NCI-H187 (cell line): ENCODE data around the gene CD3E.

Source experiments
- DNase-seq, 2 experiments: peaks; one replicate each; lab custom pipeline; 2025; lab: John Stamatoyannopoulos, UW

The CD3E gene

DNA sequence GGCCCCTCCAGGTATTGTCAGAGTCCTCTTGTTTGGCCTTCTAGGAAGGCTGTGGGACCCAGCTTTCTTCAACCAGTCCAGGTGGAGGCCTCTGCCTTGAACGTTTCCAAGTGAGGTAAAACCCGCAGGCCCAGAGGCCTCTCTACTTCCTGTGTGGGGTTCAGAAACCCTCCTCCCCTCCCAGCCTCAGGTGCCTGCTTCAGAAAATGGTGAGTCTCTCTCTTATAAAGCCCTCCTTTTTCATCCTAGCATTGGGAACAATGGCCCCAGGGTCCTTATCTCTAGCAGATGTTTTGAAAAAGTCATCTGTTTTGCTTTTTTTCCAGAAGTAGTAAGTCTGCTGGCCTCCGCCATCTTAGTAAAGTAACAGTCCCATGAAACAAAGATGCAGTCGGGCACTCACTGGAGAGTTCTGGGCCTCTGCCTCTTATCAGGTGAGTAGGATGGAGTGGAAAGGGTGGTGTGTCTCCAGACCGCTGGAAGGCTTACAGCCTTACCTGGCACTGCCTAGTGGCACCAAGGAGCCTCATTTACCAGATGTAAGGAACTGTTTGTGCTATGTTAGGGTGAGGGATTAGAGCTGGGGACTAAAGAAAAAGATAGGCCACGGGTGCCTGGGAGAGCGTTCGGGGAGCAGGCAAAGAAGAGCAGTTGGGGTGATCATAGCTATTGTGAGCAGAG is at the start of gene CD3E:
Gene CD3E (plus strand): TSS at position 163 of the 681 bp plus-strand sequence. CDS start 223 bp downstream, at position 386.
- DNase-seq = no peak

- no peak for DNase-seq
Observed at GRCh38 chr11:118258410-118258809, 46.1 kb upstream of the CD3E start.

DNA sequence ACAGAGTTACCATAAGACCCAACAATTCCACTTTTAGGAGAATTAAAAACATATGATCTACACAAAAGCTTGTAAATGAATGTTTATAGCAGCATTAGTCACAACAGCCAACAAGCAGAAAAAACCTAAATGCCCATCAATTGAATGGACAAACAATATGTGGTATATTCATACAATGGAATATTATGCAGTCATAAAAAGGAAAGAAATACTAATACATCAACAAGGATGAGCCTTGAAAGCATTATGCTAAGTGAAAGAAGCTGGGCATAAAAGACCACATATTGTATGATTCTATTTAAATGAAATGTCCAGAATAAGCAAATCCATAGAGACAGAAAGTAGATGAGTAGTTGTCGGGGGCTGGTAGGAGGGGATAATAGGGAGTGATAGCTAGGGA is 45.4 kb upstream of the CD3E start:
- DNase-seq = no peak

DNA sequence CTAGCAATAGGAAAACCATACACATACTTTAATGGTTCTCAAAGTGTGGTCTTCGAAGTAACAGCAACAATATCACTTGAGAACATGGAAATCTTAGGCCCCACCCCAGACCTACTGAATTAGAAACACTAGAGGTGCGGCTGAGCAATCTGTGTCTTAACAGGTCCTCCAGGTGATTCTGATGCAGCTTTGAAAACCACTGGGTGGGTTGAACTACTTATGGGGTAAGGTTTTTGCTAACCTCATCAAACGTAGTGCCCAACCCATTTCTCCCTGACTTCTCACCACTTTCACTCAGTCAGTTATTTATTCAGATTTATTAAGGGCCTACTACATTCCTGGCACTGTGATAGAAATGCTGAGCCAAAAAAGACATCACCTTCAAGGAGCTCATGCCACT is 44.2 kb upstream of the CD3E start:
- DNase-seq = no peak

GRCh38 chr11:118263112-118263511 is 41.4 kb upstream of the CD3E start:
- DNase-seq = no peak

GRCh38 chr11:118263695-118264568 is 40.6 kb upstream of the CD3E start, which contains the start of gene MPZL2:
Gene MPZL2 (minus strand): TSS chr11:118264297. CDS start chr11:118264153, 144 bp downstream.
- no peak for DNase-seq

GRCh38 chr11:118264569-118265465 is 39.7 kb upstream of the CD3E start:
- no peak for DNase-seq

DNA sequence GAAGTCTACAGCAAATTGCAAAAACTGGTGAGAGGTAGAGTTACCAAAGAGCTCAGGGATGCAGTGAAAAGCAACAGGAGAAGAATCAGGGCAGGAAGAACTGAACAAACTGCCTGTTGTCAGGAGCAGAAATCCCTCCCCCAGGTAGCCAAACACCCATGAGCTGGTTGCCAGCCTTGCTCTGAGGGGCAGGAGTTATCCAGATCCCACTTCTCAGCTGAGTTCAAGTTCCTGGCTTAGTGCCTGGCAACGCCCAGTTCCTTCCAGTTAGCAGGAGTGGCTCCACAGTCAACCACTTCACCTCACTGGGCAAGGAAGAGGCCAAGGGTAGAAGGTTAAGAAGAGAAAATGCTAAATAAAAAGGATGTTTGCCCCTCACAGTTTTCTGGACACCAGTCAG is 38.6 kb upstream of the CD3E start:
- DNase-seq = no peak

- peak; percentile 1 to 16 for DNase-seq
Observed at GRCh38 chr11:118267486-118267885, 37.0 kb upstream of the CD3E start.

DNA sequence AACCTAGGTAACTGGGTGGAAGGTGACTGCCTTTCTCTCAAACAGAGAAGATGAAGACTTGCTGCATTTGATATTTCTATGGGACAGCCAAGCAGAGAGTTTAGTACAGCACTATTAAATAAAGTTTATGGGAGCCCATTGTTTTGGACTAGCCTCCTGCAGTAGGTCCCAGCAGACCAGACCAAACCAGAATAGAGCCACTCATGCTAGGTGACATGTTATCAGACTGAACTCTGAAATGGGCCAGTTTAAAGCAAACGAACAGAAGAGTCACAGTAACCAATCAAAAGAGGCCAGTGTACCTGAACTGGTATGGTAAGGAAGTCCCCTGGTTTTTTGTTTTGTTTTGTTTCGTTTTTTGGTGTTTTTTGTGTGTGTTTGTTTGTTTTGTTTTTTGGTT is 32.5 kb upstream of the CD3E start:
- no peak for DNase-seq

DNA sequence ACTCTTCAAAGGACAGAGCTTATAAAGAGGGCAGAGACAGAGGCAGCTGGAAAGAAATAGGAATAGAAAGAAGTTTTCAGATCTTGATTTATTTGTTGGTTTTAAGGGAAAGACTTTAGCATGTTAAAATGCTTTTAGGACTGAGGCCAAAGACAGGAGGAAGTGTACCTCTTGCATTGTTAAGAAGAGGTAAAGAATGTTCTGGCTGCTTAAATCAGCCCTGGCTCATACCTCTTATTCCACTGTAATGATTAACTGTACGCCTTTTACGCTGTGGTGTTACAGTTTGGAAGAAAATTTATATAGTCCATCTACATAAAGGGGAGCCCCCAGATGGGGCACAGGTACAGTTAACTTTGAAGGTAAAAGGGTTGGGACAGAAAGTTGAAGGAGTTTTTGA is 30.3 kb upstream of the CD3E start:
- DNase-seq = no peak

GRCh38 chr11:118275176-118275575 is 29.4 kb upstream of the CD3E start:
- DNase-seq = no peak

DNA sequence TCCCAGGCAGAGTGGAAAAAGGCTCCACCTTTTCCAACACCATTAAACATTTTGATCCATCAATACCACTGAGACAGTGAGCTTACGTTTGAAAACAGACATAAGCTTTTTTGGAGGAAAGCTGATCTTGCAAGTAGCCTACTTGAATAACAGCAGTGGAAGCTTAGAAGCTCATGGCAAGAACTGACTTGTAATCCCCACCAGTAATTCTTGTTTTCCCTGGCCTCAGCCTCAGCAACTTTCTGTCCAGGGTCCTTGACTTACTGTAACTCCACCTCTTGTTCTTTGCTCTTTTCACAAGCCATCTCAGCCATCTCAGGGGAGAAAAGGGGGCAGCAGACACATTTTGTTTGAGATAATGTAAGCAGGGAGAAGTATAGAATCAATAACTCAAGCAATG is 28.1 kb upstream of the CD3E start:
- DNase-seq = no peak

DNA sequence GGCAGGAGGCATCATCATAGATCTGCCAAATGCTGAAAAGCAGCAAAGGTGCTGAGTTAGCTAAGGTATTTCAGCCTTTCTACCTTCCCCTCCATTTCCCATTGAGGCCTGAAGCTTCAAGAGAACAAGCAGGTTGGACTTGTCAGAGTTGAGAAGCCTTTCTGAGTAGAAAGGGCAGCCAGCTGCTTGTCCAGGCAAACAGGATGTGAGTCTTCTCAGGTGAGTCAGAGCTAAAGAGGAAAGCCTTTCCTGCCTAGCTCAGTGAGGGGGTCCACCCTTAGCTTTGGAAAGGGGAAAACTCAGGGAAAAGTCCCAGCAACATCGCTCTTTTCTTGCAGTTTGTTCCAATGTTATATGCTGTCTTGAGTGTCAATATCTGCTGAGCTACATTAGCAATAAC is 27.2 kb upstream of the CD3E start:
- no peak for DNase-seq

- no peak for DNase-seq
Observed at GRCh38 chr11:118281284-118281683, 23.2 kb upstream of the CD3E start.

DNA sequence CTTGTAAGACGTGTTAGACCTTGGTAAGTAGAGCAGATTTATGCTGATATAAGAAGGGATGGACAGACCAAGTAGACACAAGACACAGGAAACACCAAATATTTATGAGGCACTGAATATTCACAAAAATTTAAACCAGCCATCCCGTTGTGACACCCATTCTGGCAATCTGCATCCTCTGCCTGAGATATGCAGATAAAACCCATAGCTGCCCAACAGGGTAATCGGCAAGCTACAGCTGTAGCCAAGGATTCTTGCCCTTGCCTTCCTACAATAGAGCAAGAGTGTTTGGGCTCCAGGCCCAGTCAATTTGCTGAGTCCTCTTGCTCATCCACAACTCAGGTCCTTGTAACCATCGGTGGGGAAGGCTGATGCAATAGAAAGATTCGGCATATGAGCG is 21.9 kb upstream of the CD3E start:
- DNase-seq = no peak

- DNase-seq = no peak
Observed at GRCh38 chr11:118283037-118283636, 21.4 kb upstream of the CD3E start.

- DNase-seq = no peak
Observed at GRCh38 chr11:118283756-118284350, 20.7 kb upstream of the CD3E start.

DNA sequence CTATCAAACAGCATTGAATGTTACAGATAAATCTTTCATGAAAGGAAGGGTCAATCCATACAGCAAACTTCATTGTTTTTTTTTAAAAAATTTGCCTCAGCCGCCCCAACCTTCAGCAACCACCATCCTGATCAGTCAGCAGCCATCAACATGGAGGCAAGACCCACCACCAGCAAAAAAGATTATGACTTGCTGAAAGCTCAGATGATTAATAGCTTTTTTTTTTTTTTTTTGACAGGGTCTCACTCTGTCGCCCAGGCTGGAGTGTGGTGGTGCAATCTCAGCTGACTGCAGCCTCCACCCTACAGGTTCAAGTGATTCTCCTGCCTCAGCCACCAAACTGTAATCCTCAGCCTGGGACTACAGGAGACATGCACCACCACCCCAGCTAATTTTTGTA is 18.0 kb upstream of the CD3E start:
- DNase-seq = no peak

- DNase-seq = no peak
Observed at GRCh38 chr11:118287006-118287405, 17.5 kb upstream of the CD3E start.

GRCh38 chr11:118289401-118289800 is 15.1 kb upstream of the CD3E start:
- no peak for DNase-seq
